GM06990 (cell line): ENCODE measurements around the gene TSPAN3.

Experiments
- DNase-seq: peaks from one replicate; pipeline ENCODE4 v3.0.0-alpha.2; 2011; ENCODE audit not compliant: insufficient read length; ENCODE audit errors: extremely low read depth
- H3K27me3 ChIP-seq: replicated peaks from 2 replicates; pipeline ENCODE4 v1.6.0; 2011; ENCODE audit warnings: low read length; ENCODE audit not compliant: control insufficient read depth, insufficient read depth
- H3K36me3 ChIP-seq: 2 replicates; pipeline ENCODE4 v1.5.1; 2011; ENCODE audit warnings: low read length; ENCODE audit not compliant: control insufficient read depth, insufficient read depth
- H3K4me3 ChIP-seq: replicated peaks from 2 replicates; pipeline ENCODE4 v1.5.1; 2011; ENCODE audit warnings: low read depth, mild to moderate bottlenecking, control low read depth, low read length
- CTCF ChIP-seq: IDR thresholded peaks from 2 replicates; pipeline ENCODE4 v1.5.1; 2011; ENCODE audit warnings: low read length, control low read depth, mild to moderate bottlenecking, inconsistent platforms; ENCODE audit not compliant: insufficient read depth, poor library complexity, severe bottlenecking

Gene TSPAN3

DNA sequence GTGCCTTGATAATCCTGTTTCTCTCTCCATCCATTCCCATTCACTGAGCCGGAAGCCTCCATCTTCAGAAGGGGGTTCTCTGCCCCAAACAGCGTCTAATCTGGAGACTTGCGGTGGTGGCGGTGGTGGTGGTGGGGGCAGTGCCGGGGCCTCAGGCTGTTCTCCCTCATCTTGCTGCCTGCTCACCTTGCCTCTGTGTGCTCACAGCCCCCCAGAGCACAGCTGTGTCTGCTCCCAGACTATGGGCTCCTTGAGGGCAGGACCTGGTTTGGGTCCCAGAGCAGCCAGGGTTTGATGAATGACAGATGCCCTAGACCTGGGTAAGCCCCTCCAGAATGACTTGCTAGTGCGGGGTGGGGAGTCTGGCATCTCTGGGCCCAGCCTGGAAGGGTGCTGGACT lies 76.4 kb downstream of the TSPAN3 start:
- Histone ChIP-seq H3K4me3 (no peak overlapping the region), H3K36me3 (no peaks in the 10 kb centered on the region), H3K27me3 (no peaks in the 10 kb centered on the region)
- no peak for TF ChIP-seq CTCF
- no peak for DNase-seq

- Histone ChIP-seq H3K4me3 (no peak overlapping the region), H3K36me3 (no peaks in the 10 kb centered on the region), H3K27me3 (no peaks in the 10 kb centered on the region)
- DNase-seq: no peak
- no peak for TF ChIP-seq CTCF
Observed at GRCh38 chr15:76994001-76994400, 76.9 kb downstream of the TSPAN3 start.

- DNase-seq: no peak
- Histone ChIP-seq H3K36me3 (no peaks in the 10 kb centered on the region), H3K4me3 (no peak overlapping the region), H3K27me3 (no peaks in the 10 kb centered on the region)
- no peak for TF ChIP-seq CTCF
Observed at GRCh38 chr15:76993114-76993725, 77.7 kb downstream of the TSPAN3 start.

GRCh38 chr15:76991741-76992645 lies 78.9 kb downstream of the TSPAN3 start:
- no peaks in the 10 kb centered on the region for H3K27me3 ChIP-seq
- no peak for TF ChIP-seq CTCF
- no peaks in the 10 kb centered on the region for H3K36me3 ChIP-seq
- no peak for DNase-seq
- H3K4me3 ChIP-seq: no peak overlapping the region
